IPS-15b (cell line): Measurements from ENCODE around the gene ABHD17C.

Experiments
- H3K27me3 ChIP-seq: one replicate; pipeline ENCODE4 v1.6.1; 2013; ENCODE audit warnings: low read length; ENCODE audit not compliant: control insufficient read depth, insufficient read depth
- H3K36me3 ChIP-seq: one replicate; pipeline ENCODE4 v1.6.1; 2013; ENCODE audit warnings: low read length; ENCODE audit not compliant: control insufficient read depth, insufficient read depth
- H3K4me1 ChIP-seq: one replicate; pipeline ENCODE4 v1.6.1; 2013; ENCODE audit warnings: mild to moderate bottlenecking, low read length; ENCODE audit not compliant: control insufficient read depth, insufficient read depth
- H3K4me3 ChIP-seq: one replicate; pipeline ENCODE4 v1.5.1; 2013; ENCODE audit warnings: low read depth, low read length
- H3K9ac ChIP-seq: one replicate; pipeline ENCODE4 v1.6.1; 2013; ENCODE audit warnings: low read depth, mild to moderate bottlenecking, low read length
- H3K9me3 ChIP-seq: one replicate; pipeline ENCODE4 v1.6.1; 2013; ENCODE audit warnings: mild to moderate bottlenecking, low read length; ENCODE audit not compliant: control insufficient read depth, insufficient read depth

Gene ABHD17C

GRCh38 chr15:80669663-80670273 lies 25.3 kb upstream of the ABHD17C start:
- Histone ChIP-seq H3K36me3 (no peaks in the 10 kb centered on the region), H3K9ac (no peak overlapping the region), H3K4me1 (no peaks in the 10 kb centered on the region), H3K9me3 (no peaks in the 10 kb centered on the region), H3K27me3 (no peaks in the 10 kb centered on the region), H3K4me3 (no peak overlapping the region)

GRCh38 chr15:80673561-80674244 lies 21.4 kb upstream of the ABHD17C start:
- Histone ChIP-seq H3K9me3 (no peaks in the 10 kb centered on the region), H3K27me3 (no peaks in the 10 kb centered on the region), H3K9ac (no peak overlapping the region), H3K4me1 (no peaks in the 10 kb centered on the region), H3K4me3 (no peak overlapping the region), H3K36me3 (no peaks in the 10 kb centered on the region)

- Histone ChIP-seq H3K4me1 (no peaks in the 10 kb centered on the region), H3K4me3 (no peak overlapping the region), H3K36me3 (no peaks in the 10 kb centered on the region), H3K27me3 (no peaks in the 10 kb centered on the region), H3K9me3 (no peaks in the 10 kb centered on the region), H3K9ac (no peak overlapping the region)
These were observed 20.9 kb upstream of the ABHD17C start for GRCh38 chr15:80674245-80674614.

GRCh38 chr15:80677041-80677440 lies 18.1 kb upstream of the ABHD17C start:
- Histone ChIP-seq H3K4me3 (no peak overlapping the region), H3K9ac (no peak overlapping the region), H3K4me1 (no peaks in the 10 kb centered on the region)

GRCh38 chr15:80679167-80679803 lies 15.8 kb upstream of the ABHD17C start:
- no peaks in the 10 kb centered on the region for H3K4me1 ChIP-seq
- H3K36me3 ChIP-seq, result no peaks in the 10 kb centered on the region
- H3K9ac ChIP-seq, result no peak overlapping the region
- H3K27me3 ChIP-seq, result no peaks in the 10 kb centered on the region
- H3K9me3 ChIP-seq, result no peaks in the 10 kb centered on the region
- H3K4me3 ChIP-seq, result no peak overlapping the region

More at GRCh38 chr15:80677041-80677440, 18.1 kb upstream of the ABHD17C start:
- H3K36me3 ChIP-seq, result no peaks in the 10 kb centered on the region
- H3K9me3 ChIP-seq, result no peaks in the 10 kb centered on the region
- H3K27me3 ChIP-seq, result no peaks in the 10 kb centered on the region

- Histone ChIP-seq H3K4me3 (no peak overlapping the region), H3K9ac (no peak overlapping the region), H3K27me3 (no peaks in the 10 kb centered on the region), H3K9me3 (no peaks in the 10 kb centered on the region), H3K36me3 (no peaks in the 10 kb centered on the region), H3K4me1 (no peaks in the 10 kb centered on the region)
These were observed 15.3 kb upstream of the ABHD17C start for GRCh38 chr15:80679804-80680175.

- H3K36me3 ChIP-seq, result no peaks in the 10 kb centered on the region
- H3K27me3 ChIP-seq, result no peaks in the 10 kb centered on the region
- H3K4me1 ChIP-seq, result no peaks in the 10 kb centered on the region
- no peak overlapping the region for H3K4me3 ChIP-seq
- no peaks in the 10 kb centered on the region for H3K9me3 ChIP-seq
- H3K9ac ChIP-seq, result no peak overlapping the region
These were observed 12.9 kb upstream of the ABHD17C start for GRCh38 chr15:80682201-80682600.

- Histone ChIP-seq H3K4me1 (no peaks in the 10 kb centered on the region), H3K27me3 (no peaks in the 10 kb centered on the region), H3K9ac (no peak overlapping the region), H3K4me3 (no peak overlapping the region), H3K36me3 (no peaks in the 10 kb centered on the region), H3K9me3 (no peaks in the 10 kb centered on the region)
These were observed 10.4 kb upstream of the ABHD17C start for GRCh38 chr15:80684697-80685096.

GRCh38 chr15:80685628-80686027 lies 9.5 kb upstream of the ABHD17C start:
- Histone ChIP-seq H3K36me3 (no peaks in the 10 kb centered on the region), H3K9me3 (no peaks in the 10 kb centered on the region), H3K27me3 (no peaks in the 10 kb centered on the region), H3K9ac (no peak overlapping the region), H3K4me1 (no peaks in the 10 kb centered on the region), H3K4me3 (no peak overlapping the region)

- Histone ChIP-seq H3K9ac (no peak overlapping the region), H3K27me3 (peaks cover 5% of the 10 kb centered on the region), H3K9me3 (no peaks in the 10 kb centered on the region), H3K4me3 (no peak overlapping the region), H3K36me3 (no peaks in the 10 kb centered on the region), H3K4me1 (peaks cover under 1% of the 10 kb centered on the region)
These were observed 5.8 kb upstream of the ABHD17C start for GRCh38 chr15:80689294-80689693.

- Histone ChIP-seq H3K9me3 (no peaks in the 10 kb centered on the region), H3K36me3 (no peaks in the 10 kb centered on the region), H3K4me3 (no peak overlapping the region), H3K27me3 (peaks cover 7% of the 10 kb centered on the region), H3K4me1 (peaks cover 2% of the 10 kb centered on the region), H3K9ac (no peak overlapping the region)
These were observed 5.4 kb upstream of the ABHD17C start for GRCh38 chr15:80689716-80690115.

- H3K4me3 ChIP-seq, result no peak overlapping the region
- no peaks in the 10 kb centered on the region for H3K9me3 ChIP-seq
- peaks cover 2% of the 10 kb centered on the region for H3K4me1 ChIP-seq
- no peak overlapping the region for H3K9ac ChIP-seq
- peaks cover 12% of the 10 kb centered on the region for H3K27me3 ChIP-seq
- H3K36me3 ChIP-seq, result no peaks in the 10 kb centered on the region
These were observed 3.5 kb upstream of the ABHD17C start for GRCh38 chr15:80691575-80691974.
